Epithelial cell of proximal tubule (primary cell): ENCODE measurements around the gene CTBP1. TPM values are rescaled to one million over a fixed set of nuclear protein-coding genes. Genes with fewer than 3 reads are reported as not detected.

ENCODE experiments used
- DNase-seq: peaks from one replicate; pipeline ENCODE4 v3.0.0-alpha.2; 2011; ENCODE audit warnings: low read depth
- H3K4me3 ChIP-seq: 2 replicates; pipeline ENCODE4 v1.5.1; 2011; ENCODE audit warnings: low read depth, mild to moderate bottlenecking, low read length
- total RNA-seq: library from RNA; depleted of rRNA; stranded (reverse); fragments of >200 nt; gene quantifications from 2 replicates; pipeline ENCODE4 v1.2.3, GENCODE V29; 2015
- TF ChIP-seq, protein P1 (sequence below): conservative IDR thresholded peaks from 2 replicates; pipeline ENCODE4 v1.5.1; 2012; ENCODE audit warnings: low read depth, mild to moderate bottlenecking, low read length

CTBP1 gene
- total RNA-seq, 1 donor from 2014 or later: 334 TPM

- TF ChIP-seq, protein P1, sequence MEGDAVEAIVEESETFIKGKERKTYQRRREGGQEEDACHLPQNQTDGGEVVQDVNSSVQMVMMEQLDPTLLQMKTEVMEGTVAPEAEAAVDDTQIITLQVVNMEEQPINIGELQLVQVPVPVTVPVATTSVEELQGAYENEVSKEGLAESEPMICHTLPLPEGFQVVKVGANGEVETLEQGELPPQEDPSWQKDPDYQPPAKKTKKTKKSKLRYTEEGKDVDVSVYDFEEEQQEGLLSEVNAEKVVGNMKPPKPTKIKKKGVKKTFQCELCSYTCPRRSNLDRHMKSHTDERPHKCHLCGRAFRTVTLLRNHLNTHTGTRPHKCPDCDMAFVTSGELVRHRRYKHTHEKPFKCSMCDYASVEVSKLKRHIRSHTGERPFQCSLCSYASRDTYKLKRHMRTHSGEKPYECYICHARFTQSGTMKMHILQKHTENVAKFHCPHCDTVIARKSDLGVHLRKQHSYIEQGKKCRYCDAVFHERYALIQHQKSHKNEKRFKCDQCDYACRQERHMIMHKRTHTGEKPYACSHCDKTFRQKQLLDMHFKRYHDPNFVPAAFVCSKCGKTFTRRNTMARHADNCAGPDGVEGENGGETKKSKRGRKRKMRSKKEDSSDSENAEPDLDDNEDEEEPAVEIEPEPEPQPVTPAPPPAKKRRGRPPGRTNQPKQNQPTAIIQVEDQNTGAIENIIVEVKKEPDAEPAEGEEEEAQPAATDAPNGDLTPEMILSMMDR: no peak
- no peak overlapping the region for H3K4me3 ChIP-seq
- DNase-seq: no peak
These were observed 69.9 kb downstream of the CTBP1 start for GRCh38 chr4:1179089-1179441.

- DNase-seq: no peak
- TF ChIP-seq, protein P1: no peak
- no peak overlapping the region for H3K4me3 ChIP-seq
These were observed 70.4 kb downstream of the CTBP1 start for GRCh38 chr4:1178300-1179088.

GRCh38 chr4:1177274-1178141 lies 71.4 kb downstream of the CTBP1 start:
- no peak overlapping the region for H3K4me3 ChIP-seq
- no peak for DNase-seq
- TF ChIP-seq, protein P1: no peak

- DNase-seq: no peak
- no peak overlapping the region for H3K4me3 ChIP-seq
- TF ChIP-seq, protein P1: no peak
These were observed 72.3 kb downstream of the CTBP1 start for GRCh38 chr4:1176398-1177273.

- no peak for DNase-seq
- H3K4me3 ChIP-seq: no peak overlapping the region
- TF ChIP-seq, protein P1: no peak
These were observed 73.2 kb downstream of the CTBP1 start for GRCh38 chr4:1175635-1176229.

- no peak for DNase-seq
- TF ChIP-seq, protein P1: no peak
- H3K4me3 ChIP-seq: no peak overlapping the region
These were observed 73.8 kb downstream of the CTBP1 start for GRCh38 chr4:1174941-1175634.
